Measurements from ENCODE around the gene BTBD9.
"Not testable (repeated sequence)": the region's sequence is repeated elsewhere in the genome, so short reads cannot be mapped to it uniquely, and the experiment has no call there.

Gene BTBD9

DNA sequence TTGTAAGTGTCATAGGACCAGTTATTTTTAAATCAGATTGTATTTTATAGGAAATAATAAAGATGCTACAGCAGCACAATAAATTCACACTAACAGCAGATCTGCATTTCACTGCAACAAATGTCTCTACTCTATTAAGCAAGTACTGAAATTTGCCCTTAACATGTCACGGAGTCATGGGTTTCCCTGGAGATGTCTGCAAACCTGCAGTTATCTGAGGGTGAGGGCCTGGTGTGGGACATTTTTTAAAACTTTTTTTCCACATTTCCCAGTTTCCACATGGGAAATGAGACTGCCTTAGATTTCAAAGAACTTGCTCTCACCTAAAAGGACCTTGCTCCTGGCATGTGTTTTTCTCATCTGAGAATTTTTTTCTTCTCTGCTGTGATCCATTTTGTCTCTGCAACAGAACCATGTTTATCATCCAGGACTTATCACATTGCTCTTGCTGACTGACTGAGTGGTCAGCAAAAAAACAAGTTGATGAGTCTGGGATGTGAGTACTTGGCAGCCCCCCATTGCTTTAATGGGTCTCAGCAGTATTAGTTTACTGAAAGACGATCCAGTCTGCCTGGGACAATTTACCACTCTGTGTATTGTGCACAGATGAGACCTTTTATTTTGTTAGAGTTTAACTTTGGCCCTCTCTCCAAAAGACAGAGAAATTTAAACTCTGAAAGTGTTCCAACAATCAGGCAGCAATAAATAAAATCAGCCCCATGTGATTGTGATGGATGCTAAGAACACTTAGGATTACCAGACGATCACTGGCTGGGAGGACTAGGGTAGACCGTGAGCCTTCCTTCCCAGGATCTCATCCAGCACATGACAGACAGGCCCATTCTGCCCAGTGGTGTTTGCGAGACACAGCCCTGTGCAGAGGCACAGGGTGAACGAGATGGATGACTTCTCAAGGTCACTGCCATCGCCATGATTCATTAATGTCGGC lies 268.8 kb downstream of the BTBD9 start:
- DNase-seq: no peak

DNA sequence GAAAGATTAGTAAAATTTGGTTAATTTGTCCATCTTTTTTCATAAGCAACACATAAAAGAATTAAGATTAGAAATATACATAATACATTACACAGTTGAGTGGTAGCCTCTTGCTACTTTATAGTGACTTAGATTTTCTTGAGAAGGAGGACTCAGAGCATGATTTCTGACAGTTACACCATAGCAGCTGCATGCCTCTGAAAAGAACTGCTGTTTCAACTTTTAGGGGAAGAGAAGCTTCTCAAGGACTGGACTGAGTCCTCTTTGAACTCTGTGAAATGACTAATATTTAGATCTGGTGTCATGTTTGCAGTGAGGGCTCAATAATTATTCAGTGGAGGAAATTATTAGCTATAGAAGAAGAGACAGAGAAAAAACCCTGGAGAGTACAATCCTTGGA lies 272.5 kb downstream of the BTBD9 start:
- no peak for DNase-seq

DNA sequence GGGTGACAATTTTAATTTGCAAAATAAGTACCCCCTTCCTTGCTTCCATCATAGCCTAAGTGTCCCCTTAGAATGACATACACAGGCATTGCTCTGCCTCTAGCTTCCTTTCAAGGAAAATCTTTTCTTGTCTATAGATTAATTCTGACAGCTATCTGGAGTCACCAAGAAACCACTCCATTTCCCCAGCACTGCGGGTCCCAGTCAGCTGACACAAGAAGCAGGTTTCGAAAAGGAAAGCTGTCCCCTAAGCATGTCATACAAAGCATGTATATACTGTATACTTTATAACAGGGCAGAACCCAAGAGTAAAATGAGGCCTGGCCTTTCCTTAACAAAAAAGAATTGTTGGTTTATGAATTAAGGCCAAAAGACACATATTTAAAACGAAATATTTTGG lies 273.5 kb downstream of the BTBD9 start:
- DNase-seq: no peak

DNA sequence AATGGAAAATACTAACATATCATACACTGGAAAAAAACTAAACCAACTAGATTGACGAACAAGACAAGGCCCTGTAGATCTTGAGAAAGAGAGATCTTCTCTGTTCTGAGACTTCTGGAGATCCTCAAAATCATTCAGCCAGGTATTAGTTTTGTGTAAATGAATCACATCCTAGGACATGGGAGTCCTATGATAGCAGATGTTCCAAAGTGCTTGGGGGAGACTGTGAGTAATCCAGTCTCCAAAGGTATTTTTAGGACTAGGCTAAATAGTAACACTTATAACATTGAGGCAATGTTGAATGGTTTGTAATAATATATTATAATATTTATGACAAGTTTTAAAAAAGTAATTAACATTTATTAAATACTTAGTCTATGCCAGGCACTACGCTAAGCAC lies 275.0 kb downstream of the BTBD9 start:
- no peak for DNase-seq

DNA sequence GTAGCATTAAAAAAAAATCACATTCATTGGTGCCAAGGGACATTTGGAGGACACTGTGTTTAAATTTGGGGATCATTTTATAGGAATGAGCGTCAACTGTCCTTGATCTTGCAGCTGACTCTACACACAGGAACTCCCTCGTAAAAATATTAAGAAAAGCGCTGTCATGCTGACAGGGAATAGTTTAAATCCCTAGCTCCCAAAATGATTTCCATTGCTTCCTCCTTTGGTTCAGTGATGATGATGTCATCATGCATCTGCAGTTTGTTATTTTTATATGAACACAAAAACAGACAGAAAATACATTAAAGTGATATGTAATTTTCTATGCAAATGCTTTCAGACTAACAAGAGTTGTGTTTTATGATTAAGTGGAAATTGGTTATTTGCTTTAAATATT lies 275.6 kb downstream of the BTBD9 start:
- no peak for DNase-seq

DNA sequence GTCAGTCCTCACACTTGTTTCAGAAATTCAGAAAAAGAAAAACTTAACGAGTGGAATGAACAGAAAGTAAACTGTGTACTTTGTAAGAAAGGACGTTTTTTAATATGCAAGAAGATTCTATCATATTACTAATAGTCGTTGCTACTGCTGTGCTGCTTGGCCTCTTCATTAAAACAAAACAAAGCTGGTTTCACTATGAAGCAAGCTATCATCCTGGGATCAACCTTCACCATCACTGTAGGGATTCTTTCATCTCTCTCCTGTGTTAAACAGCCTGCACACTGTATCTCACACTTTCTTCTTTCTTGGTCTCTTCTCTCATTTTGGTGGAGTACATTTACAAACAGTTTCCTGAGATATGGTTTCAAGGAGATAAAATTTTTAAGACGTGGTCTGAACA lies 284.2 kb downstream of the BTBD9 start:
- DNase-seq: no peak

DNA sequence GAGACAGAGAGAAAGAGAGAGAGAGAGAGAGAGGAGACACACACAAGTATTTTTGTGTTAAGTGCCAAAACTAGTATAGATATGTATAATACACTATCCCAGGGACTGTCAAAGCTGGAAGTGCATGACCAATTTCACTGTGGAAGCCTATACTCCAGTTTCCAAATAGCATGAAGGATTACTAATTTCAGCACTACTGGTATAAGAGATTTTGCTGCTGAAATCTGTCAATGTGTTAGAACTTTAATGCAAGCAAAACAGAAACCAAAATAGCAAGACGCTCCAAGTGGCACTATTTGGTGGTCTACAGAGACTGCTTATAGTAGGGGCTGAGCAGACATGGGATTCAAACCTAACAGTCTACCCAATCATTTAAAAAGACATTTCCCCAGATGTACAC lies 284.8 kb downstream of the BTBD9 start:
- no peak for DNase-seq

DNA sequence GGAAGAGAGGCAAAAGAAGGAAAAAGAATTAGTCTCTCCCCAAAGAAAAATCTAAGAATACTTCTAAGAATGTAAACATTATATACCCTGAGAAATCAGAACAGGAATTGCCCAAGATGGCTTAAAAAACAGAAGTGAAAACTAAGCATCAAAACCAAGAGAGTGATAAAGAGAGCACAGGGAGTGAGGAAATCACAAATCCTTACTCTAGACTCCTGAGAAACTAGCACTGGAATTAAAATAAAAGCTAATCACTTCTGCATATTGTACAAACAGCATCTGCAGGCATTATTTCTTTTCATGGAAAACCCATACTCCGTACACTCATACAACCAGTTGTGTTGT lies 285.7 kb downstream of the BTBD9 start:
- no peak for DNase-seq

DNA sequence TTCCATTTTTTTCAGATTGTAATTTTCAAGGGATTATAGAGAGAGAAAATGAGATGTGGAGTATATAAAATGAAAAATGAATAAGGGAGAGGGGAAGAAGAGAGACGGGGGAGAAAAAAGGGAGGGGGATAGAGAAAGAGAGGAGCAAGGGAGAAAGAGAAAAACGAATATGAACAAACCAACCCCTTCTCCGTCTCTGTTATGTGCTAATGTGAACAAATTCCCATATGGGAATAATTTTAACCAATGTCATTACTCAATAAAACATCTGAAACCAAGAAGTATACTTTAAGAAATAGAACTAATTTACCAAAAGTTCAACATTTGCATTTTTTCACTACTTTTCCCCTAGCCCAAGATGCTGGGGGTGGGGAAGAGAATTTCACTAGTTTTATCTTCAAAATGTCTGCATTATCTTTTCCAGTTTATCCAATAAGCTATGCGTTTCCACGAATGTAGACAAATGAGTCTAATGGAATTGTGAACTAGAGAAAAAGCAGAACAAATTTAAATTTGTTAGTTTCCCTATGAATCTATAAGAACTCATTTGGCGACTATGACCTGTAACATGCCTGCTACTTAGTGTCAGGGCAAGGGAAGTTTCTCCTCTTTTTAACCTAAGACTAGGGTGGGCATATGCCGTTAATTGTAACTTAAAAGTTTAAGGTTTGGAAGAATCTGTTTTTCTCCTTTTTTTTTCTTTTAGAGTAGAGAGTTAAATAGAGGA lies 286.3 kb downstream of the BTBD9 start:
- no peak for DNase-seq

DNA sequence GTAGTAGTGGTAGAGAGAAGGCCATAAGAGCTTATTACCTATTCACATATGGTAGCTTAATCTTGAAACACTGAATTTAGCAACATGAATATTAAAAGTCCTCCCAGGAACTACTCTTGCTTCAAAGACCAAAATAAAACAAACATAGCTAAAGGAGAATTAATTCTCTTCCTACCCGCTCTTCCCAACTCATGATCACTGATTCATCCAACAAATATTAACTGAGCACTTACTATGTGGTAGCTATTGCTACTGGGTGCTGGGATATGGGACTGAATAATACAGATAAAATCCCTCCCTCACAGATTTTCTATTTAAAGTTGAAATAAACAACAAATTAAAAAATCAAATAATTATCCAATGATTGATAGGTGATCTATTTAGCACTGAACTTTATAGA lies 287.1 kb downstream of the BTBD9 start:
- no peak for DNase-seq

DNA sequence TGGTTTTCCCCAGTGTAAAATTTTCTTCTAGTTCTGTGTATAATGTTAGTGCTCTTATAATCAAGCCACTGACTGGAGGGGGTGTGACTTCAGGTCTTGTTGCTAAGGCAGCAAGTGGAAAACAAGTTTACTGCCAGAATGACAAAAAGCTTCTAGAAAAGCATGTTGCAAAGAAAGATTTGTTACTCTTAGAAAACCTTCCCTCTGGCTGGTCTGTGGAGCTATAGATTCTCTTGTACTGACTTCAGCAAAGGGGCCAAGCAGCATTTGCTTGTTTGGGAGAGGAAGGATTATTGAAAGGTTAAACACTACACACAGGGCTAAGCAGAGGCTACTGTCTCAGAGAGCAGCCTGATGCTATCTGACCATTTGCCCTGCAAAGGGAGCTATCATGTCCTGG lies 288.8 kb downstream of the BTBD9 start:
- no peak for DNase-seq

DNA sequence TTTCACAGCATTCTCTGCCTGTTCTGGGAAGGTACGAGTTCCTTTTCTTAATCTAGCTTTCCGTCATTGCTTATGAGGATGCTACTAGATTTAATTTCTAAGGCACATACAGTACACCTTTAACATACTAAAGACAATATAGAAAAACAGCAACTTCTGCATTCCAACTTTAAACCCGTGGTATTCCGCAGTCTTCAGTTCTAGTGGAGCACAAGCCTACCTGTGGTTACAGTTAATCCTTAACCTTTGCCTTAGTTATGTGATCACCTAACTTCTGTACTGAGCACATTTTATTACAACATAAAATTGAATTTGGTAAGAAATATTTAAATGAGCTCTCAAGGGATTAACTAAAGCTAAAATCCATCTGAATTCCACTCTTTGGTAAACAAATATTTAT lies 289.5 kb downstream of the BTBD9 start:
- DNase-seq: no peak

DNA sequence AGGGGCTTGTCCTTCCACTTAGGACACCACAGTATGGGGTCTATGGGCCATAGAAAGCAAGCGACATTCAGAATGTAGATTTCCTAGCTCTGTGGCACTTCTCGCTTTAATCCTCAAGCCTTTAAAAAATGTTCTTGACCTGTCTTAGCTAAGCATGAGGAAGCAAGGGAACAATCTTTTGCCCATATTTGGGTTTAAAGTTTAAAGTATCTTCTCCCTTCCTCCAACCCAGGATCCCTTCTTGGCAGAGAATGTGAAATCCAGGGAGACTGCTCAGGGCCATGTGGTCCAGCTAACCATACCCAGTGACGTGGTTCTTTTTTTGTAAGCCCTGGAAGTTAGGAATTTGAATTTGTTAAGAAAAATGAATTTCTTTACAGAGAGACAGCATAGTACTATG lies 289.9 kb downstream of the BTBD9 start:
- DNase-seq: no peak

DNA sequence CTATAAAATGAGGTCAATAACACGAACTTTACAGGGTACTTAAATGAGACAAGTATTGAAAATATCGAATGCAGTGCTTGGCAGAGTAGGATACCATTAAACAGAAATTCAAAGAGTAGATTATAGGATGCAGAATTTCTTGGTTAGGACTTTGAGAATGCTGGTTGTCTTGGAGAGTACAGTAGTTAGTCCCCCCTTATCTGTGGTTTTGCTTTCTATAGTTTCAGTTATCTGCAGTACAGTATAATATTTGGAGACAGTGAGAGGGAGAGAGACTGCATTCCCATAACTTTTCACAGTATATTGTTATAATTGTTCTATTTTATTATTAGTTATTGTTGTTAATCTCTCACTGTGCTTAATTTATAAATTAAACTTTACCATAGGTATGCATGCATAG lies 290.5 kb downstream of the BTBD9 start:
- no peak for DNase-seq

DNA sequence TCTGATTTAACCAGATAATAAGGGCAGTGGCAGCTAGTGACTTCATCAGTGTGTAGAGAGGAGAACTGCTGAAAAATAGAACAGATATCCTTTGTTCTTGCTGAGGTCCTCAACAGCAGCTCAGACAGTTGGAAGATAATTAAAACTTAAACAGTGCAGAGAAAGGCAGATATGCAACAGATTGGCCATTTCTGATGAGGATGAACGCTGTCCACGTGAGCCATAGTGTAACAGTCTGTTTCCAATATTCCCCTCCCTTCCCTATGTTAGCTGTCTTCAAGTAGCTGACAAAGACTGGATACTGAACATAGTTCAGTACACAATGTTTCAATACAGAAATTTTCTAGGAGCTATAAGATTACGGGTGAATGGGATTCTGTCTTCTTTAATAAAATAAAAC lies 291.4 kb downstream of the BTBD9 start:
- DNase-seq: no peak

DNA sequence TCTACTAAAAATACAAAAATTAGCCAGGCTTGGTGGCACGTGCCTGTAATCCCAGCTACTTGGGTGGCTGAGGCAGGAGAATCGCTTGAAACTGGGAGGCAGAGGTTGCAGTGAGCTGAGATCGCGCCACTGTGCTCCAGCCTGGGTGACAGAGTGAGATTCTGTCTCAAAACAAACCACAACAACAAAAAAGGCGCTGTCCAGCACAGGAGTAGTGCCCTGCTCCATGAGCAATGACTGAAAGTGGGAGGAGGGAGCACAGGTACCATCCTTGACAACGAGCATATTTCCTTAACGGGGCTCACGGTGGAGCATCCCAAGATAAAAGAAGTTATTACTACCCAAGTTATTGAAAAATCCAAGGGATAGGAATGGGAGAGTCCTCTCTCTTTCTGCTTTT lies 291.9 kb downstream of the BTBD9 start:
- not testable (repeated sequence) for DNase-seq

DNA sequence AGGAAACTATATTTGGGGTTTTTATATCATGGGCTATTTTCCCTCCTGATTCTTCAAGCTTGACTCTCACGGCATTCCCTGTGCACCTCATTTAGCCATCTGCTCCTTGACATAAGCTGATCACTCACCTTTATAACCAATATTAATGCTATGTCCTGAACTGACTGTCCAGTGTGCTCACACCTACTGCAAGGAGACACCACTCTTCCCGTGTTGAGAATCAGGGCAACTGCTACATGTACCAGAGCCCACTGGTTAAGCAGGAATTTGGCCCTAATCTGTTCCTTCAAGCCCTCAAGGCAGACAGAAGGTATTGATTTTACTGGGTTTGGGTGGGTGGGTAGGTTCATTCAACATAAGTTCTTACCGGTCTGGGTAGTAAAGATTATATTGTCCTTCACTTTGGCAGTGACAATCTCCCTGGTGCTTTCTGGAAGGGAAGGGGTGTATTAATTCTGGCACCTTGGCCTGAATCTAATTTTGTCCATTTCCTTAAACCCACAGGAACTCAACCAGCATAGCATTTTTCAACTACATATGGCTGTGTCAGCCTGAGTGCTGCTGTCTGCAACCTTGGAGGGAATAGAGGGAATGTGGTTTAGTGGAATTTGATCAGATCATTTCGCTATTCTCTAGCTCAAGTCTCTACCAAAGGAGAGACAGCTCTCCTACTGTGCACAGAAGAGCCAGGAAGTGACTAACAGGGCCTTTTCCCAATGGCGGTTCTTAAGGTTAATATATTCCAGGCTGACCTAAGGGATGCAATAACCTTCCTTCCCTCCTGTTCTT lies 293.2 kb downstream of the BTBD9 start:
- DNase-seq: no peak

DNA sequence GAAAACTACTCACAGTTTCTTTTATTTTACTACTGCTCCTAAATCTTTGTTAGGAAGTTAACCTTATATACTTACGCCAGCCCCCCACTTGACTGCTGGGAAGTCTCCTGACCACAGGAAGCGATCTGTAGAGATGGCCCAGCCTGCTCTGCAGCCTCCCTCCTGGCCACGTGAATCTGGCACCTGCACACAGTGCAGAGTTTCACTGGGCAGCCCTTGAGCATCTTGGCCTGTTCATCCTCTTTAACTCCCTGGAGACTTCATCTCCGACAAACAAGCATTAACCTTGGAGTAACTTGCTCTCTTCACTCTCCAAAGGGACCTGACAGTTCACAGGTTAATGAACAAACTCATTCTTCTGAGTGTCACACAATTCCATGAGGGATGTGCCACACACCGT lies 294.1 kb downstream of the BTBD9 start:
- no peak for DNase-seq

DNA sequence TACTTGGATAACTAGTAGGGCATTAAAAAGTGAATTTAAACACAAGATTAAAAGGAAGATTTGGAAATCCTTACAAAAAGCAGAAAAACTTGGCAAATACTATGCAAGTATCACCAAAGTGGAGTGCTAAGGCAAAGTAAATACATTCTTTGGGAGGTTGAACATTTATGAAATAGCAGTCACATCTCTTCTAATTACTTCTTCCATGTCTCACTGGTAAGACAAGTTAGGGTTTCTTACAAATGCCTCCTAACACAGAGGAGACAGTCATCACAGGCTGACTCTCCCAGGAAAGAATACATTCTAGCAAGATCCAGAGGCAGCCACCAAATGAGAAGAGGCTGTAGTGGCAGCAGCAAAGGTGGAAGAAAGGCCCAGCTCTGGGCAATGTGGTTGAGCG lies 298.2 kb downstream of the BTBD9 start:
- no peak for DNase-seq

DNA sequence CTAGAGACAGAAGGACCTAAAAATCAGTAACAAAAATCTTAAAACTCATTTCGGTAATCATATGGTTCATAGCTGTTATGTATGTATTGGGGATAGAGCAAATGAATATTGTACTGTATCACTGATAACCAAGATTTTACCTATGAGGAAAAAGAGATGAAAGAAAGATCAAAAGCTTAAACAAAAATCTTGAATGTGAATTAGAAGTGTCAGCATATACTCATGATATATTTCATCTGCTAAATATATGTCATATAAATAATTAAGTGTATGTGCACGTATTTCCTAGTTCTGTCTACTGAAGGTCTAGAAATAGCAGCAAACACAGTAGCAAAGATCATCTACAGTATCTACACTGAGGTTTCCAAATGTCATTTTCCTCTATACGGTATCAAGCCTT lies 299.8 kb downstream of the BTBD9 start:
- DNase-seq: no peak

DNA sequence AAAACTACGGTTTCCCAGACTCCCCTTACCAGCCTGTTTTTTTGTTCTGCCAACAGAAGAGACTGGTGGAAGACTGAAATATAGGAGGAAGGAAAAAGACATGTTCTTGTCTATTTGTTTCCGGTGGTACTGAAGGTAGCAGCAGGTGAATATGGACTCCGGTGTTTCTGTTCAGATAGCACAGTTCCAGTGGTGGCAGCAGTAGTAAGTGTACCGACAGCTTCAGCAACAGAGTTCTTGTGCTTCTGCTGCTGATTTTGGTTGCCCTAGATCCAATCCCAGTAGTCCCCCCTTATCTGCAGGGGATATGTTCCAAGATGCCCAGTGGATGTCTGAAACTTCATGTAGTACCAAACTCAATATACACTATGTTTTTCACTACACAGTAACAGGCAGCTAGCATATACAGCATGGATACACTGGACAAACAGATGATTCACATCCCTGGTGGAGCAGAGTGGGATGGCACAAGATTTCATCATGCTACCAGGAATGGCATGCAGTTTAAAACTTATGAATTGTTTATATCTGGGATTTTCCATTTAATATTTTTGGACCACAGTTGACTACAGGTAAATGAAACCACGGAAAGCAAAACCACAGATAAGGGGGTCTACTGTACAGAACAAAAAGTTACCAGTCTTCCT lies 301.8 kb downstream of the BTBD9 start:
- no peak for DNase-seq

DNA sequence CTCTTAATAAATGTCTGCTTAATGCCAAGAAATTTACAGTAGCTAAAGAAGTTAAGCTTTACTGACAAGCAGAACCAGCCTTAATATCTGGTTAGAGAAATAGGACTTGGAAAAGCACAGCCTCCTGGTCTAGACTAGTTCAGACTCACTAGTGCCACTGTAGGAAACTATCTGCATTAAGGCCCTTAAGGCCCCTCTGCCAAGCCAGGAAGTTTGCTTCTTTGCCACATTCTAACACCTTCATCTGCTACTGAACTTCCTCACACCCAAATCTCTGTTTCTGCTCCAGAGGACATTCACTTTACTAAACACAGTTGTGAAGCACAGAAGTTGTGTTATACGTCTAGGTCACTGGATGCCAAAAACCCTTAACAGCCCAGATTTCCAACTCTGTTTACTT lies 302.8 kb downstream of the BTBD9 start:
- no peak for DNase-seq

DNA sequence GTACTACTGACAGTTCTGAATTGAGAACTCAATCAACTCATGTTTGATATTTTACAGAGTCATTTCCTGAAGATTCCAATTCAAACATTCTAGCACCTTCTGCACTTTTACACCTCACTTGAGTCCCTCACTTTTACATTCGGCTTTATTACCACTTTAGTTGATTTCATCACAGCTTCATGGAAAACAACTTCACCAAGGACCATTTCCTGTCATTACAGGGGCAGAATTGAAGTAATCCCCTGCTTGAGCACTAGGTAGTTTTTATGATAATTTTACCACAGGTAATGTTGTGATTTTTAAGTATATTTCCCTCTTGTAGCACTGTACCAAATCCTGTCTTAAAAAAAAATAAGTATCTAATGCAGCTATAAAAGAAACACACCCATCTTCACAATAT lies 312.9 kb downstream of the BTBD9 start:
- no peak for DNase-seq

Measured in stimulated activated CD4-positive, alpha-beta T cell treated with anti-CD3 and anti-CD28 coated beads, Interleukin-4, amount 100 ng/mL, for 24 hours (primary cell).